GM19025 (cell line): ENCODE measurements around the gene ZNF469.

Experiments used
- ATAC-seq: cut with Tn5 transposase; IDR thresholded peaks from one replicate; pipeline ENCODE4 v1.9.1; 2021; ENCODE audit warnings: mild to moderate bottlenecking, low read depth, moderate library complexity; ENCODE audit not compliant: unreplicated experiment

Gene ZNF469, protein sequence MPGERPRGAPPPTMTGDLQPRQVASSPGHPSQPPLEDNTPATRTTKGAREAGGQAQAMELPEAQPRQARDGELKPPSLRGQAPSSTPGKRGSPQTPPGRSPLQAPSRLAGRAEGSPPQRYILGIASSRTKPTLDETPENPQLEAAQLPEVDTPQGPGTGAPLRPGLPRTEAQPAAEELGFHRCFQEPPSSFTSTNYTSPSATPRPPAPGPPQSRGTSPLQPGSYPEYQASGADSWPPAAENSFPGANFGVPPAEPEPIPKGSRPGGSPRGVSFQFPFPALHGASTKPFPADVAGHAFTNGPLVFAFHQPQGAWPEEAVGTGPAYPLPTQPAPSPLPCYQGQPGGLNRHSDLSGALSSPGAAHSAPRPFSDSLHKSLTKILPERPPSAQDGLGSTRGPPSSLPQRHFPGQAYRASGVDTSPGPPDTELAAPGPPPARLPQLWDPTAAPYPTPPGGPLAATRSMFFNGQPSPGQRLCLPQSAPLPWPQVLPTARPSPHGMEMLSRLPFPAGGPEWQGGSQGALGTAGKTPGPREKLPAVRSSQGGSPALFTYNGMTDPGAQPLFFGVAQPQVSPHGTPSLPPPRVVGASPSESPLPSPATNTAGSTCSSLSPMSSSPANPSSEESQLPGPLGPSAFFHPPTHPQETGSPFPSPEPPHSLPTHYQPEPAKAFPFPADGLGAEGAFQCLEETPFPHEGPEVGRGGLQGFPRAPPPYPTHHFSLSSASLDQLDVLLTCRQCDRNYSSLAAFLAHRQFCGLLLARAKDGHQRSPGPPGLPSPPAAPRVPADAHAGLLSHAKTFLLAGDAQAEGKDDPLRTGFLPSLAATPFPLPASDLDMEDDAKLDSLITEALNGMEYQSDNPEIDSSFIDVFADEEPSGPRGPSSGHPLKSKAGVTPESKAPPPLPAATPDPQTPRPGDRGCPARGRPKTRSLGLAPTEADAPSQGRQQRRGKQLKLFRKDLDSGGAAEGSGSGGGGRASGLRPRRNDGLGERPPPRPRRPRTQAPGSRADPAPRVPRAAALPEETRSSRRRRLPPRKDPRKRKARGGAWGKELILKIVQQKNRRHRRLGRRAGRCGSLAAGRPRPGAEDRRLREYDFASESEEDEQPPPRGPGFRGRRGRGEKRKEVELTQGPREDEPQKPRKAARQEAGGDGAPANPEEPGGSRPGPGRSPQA (N-terminal part only)

GRCh38 chr16:88382491-88383400 lies at the start of gene ZNF469:
Gene ZNF469, plus strand, starts transcription at chr16:88382959. Its CDS starts 44,512 bp downstream, at chr16:88427471.
- ATAC-seq = no peak

GRCh38 chr16:88333848-88334777 lies 48.6 kb upstream of the ZNF469 start:
- ATAC-seq = no peak

DNA sequence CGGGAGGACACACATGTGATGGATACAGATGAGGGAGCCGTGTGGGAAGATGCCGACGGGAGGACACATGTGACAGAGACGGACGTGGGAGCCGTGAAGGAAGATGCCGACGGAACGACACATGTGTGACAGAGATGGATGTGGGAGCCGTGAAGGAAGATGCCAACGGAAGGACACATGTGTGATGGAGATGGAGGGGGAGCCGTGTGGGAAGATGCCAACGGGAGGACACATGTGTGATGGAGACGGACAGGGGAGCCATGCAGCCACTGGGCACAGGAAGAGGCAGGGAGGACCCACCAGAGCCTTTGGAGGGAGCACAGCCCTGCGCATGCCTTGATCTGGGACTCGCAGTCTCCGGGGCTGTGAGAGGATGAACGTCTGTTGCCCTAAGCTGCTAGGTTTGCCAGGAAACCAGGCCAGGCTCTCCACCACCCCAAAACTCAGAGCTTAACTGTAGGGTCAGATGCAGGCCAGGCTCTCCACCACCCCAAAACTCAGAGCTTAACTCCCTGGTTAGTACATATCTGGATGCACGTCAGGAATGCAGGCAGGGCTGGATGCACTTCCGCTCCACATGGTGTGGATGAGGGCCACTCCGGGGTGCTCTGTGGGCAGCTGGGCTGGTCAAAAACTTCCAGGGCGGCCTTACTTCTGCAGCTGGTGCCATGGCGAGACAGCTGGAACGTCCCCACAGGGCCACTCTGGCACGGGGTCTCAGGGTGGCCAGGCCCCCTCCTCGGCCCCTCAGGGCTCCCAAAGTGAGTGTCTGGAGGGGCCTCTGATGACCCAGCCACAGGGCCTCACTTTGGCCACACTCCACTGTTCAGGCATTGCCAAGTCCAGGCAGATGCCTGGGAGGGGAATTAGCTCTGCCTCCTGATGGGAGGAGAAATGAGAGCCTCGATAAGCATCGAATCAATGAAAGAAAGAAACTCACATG lies 47.7 kb upstream of the ZNF469 start:
- ATAC-seq = no peak

DNA sequence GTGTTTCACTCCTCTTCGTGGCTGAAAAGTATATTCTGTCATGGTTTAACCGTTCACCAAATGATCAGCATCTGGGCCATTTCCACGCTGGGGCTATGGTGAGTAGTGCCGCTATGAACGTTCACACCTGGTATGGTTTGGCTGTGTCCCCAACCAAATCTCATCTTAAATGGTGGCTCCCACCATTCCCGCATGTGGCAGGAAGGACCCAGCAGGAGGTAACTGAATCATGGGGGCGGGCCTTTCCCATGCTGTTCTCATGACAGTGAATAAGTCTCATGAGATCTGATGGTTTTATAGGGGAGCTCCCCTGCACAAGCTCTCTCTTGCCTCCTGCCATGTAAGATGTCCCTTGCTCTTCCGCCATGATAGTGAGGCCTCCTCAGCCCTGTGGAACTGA lies 45.7 kb upstream of the ZNF469 start:
- no peak for ATAC-seq

GRCh38 chr16:88337538-88337937 lies 45.2 kb upstream of the ZNF469 start:
- no peak for ATAC-seq

GRCh38 chr16:88338111-88338510 lies 44.6 kb upstream of the ZNF469 start:
- no peak for ATAC-seq

DNA sequence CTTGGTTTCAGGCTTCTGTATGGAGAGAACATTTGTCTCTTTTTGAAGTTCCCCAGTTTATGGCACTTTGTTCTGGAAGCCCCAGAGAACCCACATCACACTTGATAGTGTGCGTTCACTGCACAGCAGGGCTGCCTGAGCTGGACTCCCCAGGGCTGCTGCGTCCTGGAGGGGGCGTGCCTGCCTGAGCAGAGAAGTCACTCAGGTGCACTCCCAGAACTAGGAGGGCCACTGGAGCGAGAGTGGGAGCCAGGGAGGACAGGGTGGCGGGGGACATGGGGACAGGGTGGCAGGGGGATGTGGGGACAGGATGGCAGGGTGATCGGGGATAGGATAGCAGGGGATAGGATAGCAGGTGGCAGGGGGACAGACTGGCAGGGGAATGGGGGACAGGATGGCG lies 43.9 kb upstream of the ZNF469 start:
- ATAC-seq = no peak

DNA sequence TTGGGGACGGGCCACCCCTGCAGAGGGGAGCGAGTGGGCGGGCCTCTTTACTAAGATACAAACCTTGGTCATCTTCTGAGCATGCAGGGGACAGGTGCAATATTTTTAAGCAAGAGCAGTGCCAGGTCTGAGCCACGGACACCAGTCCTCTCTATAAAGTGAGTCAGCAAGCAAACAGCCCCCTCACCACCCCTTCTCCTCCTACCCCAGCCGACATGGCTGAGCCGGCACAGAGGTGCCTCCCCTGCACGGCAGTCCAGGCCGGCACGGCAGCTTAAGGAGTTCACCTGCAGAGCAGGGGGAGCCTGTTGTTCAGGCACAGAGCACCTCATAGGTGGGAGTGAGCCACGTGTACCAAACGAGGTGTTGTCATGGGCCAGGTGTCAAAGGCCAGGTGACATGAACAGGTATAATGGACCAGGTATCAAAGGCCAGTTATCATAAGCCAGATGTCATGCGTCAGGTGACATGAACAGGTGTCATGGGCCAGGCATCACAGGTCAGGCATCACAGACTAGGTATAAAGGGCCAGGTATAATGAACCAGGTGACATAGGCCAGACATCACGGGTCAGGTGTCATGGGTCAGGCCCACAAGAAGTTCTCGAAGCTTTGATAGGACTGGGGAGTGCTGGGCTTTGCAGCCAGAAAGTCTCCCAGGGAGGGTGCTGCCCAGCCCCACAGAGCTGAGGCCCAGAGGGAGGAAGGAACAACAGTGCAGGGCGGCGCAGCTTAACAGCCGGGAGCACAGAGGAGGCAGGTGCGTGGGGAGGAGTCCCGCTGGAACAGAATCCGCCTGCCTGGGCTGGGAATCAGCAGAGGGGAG lies 42.6 kb upstream of the ZNF469 start:
- no peak for ATAC-seq

DNA sequence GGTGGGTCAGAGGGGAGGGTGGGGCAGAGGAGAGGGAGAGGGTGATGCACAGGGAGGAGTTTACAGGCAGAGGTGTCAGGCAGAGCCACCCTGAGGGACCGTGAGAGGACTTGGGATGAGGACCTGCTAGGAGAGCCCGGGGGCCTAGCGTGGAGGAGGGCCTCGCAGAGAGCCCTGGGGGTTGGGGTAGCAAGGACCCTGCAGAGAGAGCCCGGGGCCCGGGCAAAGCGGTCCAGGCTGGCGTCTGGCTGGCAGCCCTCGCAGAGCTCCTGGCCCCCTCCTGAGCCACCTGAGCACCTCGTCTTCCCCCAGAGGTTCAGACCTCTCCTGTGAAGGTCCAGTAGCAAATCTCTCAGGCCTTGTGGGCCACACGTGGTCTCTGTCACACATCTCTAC lies 42.0 kb upstream of the ZNF469 start:
- ATAC-seq = no peak

- no peak for ATAC-seq
Measured at GRCh38 chr16:88341551-88342290, 41.0 kb upstream of the ZNF469 start.

- no peak for ATAC-seq
Measured at GRCh38 chr16:88342491-88342890, 40.3 kb upstream of the ZNF469 start.

GRCh38 chr16:88343271-88343791 lies 39.4 kb upstream of the ZNF469 start:
- no peak for ATAC-seq

- no peak for ATAC-seq
Measured at GRCh38 chr16:88344411-88345030, 38.2 kb upstream of the ZNF469 start.

DNA sequence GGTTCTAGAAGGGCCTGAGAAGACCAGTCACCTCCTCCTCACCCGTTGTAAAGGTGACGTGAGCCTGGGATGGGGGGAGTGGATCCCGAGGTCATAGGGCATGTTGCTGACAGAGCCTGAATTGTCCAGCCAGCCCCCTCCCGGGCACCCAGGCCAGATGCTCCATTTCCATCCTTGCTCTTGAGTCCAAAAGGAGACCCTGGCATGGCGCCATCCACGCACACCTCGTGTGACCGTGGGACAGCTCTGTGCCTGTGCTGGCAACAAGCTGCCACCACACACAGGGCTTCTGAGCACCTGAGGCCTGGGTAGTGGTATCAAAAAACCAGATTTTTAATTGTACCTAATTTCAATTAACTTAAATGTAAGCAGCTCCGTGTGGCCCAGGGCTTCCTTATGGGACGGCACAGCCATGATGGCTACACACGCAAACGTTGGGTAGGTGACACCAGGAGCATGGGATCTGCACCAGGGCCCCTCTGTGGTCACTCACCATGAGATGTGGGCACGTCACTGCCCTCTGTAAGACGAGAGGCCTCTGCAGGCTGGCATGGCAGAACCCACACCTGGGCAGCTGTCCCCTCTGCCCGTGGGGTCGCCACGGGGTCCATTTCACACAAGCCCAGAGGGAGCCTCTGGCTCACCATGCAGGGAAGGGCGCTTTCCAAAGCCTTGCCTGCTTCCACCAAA lies 37.6 kb upstream of the ZNF469 start:
- ATAC-seq = no peak
